ENCODE data around the gene CDC42BPG. TPM values are rescaled to one million over a fixed set of nuclear protein-coding genes. Genes with fewer than 3 reads are reported as not detected.

Gene CDC42BPG
- total RNA-seq (2021) (14.9 to 21.6 TPM (median 17.3 TPM) in 3 replicates), Bru-seq, nascent RNA (percentile 44 among the genes with signal in this experiment)
- long read RNA-seq, experiment 1, full-length matches to known transcripts: 1 of 21 reads
- long read RNA-seq, experiment 1, partial matches to known transcripts: 12 of 21 reads
- long read RNA-seq, experiment 1, other reads (novel, unspliced or antisense): 8 of 21 reads
- long read RNA-seq, experiment 2, partial matches to known transcripts: 10 of 28 reads
- long read RNA-seq, experiment 2, other reads (novel, unspliced or antisense): 18 of 28 reads
- long read RNA-seq, experiment 3: 0 reads

DNA sequence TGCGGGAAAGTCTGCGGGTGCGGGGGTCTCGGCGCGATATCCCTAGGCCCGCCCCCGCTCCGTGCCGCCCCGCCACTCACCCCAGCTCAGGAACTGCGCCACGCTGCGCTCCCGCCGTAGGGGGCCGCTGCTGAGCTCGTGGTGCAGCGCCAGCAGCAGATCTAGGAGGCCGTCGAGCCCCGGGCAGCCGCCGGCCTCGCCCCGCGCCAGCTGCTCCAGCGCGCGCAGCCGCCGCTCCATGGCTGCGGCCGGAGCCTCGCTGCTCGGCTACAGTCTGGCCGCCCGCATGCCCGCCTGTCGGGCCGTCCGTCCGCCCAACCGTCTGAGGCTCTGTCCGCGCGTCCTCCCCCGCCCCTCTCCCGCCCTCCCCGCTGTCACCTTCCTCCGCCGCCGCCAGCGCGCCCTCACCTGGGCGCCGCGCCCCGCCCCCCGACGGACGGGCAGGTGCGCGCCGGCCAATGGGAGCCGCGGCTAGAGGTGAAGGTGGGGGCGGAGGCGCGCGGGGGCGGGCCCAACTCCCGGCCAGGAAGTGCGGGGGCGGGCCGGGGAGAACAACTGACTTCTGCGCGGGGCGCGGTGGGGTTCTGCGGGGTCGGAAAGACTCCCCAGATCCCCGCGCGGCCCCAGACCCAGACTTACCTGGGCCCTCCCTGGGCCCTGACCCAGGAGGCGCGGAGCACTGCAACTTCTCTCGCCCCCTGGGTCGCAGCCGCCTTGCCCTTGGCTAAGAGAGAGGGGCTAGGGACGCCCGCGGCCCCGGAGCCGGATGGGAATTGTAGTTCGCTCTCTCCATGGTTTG is at the start of gene CDC42BPG:
CDC42BPG (minus strand) TSS at position 324 of the 799 bp plus-strand sequence; CDS start at position 240, 84 bp downstream.
- Mint-ChIP-seq H3K27me3 (ENCODE audit: low read depth) (no peaks in the 10 kb centered on the region), H3K9me3 (no peaks in the 10 kb centered on the region), H3K36me3 (peaks cover under 1% of the 10 kb centered on the region; the same call in 1 of the 2 replicates), H3K4me1 (peaks cover 40% of the 10 kb centered on the region), H3K4me3 (peak within 1 kb of the TSS; percentile 93), H3K27ac (peak within 1 kb of the TSS; percentile 91)
- CTCF ChIA-PET: interaction anchor here (0.5 to 12.5 kb wide), 13 partner anchors 20 to 695 kb away, joined by 3 to 372 read pairs (median 4); partner anchors contain the start of genes ARL2, BATF2, EHD1 and MAP4K2
- POLR2A ChIA-PET: interaction anchor here (0.5 to 1.3 kb wide), 2 partner anchors 13 to 290 kb away, joined by 3 read pairs; partner anchors contain the start of gene SYVN1
- peak; percentile 89 for DNase-seq (ENCODE audit: low spot score)
- peak; percentile 61 for ATAC-seq
- TF ChIP-seq ATF3 (CRISPR knock-in tag; conservative IDR thresholded peaks at IDR 0.05): no peak
- no peak for TF ChIP-seq PRRX2 (CRISPR knock-in tag; IDR thresholded peaks at IDR 0.05)
- TF ChIP-seq SOX15 (CRISPR knock-in tag; IDR thresholded peaks at IDR 0.05): no peak
- peak; percentile 42; the same call in 1 of the 2 replicates for TF ChIP-seq NFYB (CRISPR knock-in tag; conservative IDR thresholded peaks at IDR 0.05; ENCODE audit: low read depth)
- TF ChIP-seq, protein P1, sequence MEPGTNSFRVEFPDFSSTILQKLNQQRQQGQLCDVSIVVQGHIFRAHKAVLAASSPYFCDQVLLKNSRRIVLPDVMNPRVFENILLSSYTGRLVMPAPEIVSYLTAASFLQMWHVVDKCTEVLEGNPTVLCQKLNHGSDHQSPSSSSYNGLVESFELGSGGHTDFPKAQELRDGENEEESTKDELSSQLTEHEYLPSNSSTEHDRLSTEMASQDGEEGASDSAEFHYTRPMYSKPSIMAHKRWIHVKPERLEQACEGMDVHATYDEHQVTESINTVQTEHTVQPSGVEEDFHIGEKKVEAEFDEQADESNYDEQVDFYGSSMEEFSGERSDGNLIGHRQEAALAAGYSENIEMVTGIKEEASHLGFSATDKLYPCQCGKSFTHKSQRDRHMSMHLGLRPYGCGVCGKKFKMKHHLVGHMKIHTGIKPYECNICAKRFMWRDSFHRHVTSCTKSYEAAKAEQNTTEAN (CRISPR knock-in tag; IDR thresholded peaks at IDR 0.05): peak; percentile 45; the same call in 1 of the 2 replicates
- TF ChIP-seq, protein P2, sequence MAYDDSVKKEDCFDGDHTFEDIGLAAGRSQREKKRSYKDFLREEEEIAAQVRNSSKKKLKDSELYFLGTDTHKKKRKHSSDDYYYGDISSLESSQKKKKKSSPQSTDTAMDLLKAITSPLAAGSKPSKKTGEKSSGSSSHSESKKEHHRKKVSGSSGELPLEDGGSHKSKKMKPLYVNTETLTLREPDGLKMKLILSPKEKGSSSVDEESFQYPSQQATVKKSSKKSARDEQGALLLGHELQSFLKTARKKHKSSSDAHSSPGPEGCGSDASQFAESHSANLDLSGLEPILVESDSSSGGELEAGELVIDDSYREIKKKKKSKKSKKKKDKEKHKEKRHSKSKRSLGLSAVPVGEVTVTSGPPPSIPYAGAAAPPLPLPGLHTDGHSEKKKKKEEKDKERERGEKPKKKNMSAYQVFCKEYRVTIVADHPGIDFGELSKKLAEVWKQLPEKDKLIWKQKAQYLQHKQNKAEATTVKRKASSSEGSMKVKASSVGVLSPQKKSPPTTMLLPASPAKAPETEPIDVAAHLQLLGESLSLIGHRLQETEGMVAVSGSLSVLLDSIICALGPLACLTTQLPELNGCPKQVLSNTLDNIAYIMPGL (CRISPR knock-in tag; IDR thresholded peaks at IDR 0.05): peak; percentile 23; the same call in 1 of the 2 replicates
- TF ChIP-seq ZNF138 (CRISPR knock-in tag; conservative IDR thresholded peaks at IDR 0.05): no peak
- TF ChIP-seq, protein P3, sequence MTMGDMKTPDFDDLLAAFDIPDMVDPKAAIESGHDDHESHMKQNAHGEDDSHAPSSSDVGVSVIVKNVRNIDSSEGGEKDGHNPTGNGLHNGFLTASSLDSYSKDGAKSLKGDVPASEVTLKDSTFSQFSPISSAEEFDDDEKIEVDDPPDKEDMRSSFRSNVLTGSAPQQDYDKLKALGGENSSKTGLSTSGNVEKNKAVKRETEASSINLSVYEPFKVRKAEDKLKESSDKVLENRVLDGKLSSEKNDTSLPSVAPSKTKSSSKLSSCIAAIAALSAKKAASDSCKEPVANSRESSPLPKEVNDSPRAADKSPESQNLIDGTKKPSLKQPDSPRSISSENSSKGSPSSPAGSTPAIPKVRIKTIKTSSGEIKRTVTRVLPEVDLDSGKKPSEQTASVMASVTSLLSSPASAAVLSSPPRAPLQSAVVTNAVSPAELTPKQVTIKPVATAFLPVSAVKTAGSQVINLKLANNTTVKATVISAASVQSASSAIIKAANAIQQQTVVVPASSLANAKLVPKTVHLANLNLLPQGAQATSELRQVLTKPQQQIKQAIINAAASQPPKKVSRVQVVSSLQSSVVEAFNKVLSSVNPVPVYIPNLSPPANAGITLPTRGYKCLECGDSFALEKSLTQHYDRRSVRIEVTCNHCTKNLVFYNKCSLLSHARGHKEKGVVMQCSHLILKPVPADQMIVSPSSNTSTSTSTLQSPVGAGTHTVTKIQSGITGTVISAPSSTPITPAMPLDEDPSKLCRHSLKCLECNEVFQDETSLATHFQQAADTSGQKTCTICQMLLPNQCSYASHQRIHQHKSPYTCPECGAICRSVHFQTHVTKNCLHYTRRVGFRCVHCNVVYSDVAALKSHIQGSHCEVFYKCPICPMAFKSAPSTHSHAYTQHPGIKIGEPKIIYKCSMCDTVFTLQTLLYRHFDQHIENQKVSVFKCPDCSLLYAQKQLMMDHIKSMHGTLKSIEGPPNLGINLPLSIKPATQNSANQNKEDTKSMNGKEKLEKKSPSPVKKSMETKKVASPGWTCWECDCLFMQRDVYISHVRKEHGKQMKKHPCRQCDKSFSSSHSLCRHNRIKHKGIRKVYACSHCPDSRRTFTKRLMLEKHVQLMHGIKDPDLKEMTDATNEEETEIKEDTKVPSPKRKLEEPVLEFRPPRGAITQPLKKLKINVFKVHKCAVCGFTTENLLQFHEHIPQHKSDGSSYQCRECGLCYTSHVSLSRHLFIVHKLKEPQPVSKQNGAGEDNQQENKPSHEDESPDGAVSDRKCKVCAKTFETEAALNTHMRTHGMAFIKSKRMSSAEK (CRISPR knock-in tag; IDR thresholded peaks at IDR 0.05; ENCODE audit: borderline replicate concordance): no peak
- peak; percentile 27; the same call in 1 of the 2 replicates for TF ChIP-seq FOXK1 (CRISPR knock-in tag; IDR thresholded peaks at IDR 0.05)
- TF ChIP-seq NR2C2 (CRISPR knock-in tag; IDR thresholded peaks at IDR 0.05): no peak
- no peak for TF ChIP-seq TEAD1 (CRISPR knock-in tag; IDR thresholded peaks at IDR 0.05)
- no peak for TF ChIP-seq ESRRA (CRISPR knock-in tag; IDR thresholded peaks at IDR 0.05; ENCODE audit: borderline replicate concordance)
- TF ChIP-seq, protein P4, sequence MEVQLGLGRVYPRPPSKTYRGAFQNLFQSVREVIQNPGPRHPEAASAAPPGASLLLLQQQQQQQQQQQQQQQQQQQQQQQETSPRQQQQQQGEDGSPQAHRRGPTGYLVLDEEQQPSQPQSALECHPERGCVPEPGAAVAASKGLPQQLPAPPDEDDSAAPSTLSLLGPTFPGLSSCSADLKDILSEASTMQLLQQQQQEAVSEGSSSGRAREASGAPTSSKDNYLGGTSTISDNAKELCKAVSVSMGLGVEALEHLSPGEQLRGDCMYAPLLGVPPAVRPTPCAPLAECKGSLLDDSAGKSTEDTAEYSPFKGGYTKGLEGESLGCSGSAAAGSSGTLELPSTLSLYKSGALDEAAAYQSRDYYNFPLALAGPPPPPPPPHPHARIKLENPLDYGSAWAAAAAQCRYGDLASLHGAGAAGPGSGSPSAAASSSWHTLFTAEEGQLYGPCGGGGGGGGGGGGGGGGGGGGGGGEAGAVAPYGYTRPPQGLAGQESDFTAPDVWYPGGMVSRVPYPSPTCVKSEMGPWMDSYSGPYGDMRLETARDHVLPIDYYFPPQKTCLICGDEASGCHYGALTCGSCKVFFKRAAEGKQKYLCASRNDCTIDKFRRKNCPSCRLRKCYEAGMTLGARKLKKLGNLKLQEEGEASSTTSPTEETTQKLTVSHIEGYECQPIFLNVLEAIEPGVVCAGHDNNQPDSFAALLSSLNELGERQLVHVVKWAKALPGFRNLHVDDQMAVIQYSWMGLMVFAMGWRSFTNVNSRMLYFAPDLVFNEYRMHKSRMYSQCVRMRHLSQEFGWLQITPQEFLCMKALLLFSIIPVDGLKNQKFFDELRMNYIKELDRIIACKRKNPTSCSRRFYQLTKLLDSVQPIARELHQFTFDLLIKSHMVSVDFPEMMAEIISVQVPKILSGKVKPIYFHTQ (CRISPR knock-in tag; IDR thresholded peaks at IDR 0.05): no peak
- no peak for TF ChIP-seq JAZF1 (CRISPR knock-in tag; IDR thresholded peaks at IDR 0.05)
- TF ChIP-seq ZNF396 (CRISPR knock-in tag; IDR thresholded peaks at IDR 0.05; ENCODE audit: borderline replicate concordance): no peak
- peak; percentile 53; the same call in 1 of the 2 replicates for TF ChIP-seq E2F5 (CRISPR knock-in tag; IDR thresholded peaks at IDR 0.05)
- TF ChIP-seq MXD4 (CRISPR knock-in tag; IDR thresholded peaks at IDR 0.05; ENCODE audit: borderline replicate concordance): no peak
- TF ChIP-seq ZNF423 (CRISPR knock-in tag; IDR thresholded peaks at IDR 0.05): 0 out of 2 replicates have a peak, but pooled peaks have one; percentile 40
- TF ChIP-seq, protein P5, sequence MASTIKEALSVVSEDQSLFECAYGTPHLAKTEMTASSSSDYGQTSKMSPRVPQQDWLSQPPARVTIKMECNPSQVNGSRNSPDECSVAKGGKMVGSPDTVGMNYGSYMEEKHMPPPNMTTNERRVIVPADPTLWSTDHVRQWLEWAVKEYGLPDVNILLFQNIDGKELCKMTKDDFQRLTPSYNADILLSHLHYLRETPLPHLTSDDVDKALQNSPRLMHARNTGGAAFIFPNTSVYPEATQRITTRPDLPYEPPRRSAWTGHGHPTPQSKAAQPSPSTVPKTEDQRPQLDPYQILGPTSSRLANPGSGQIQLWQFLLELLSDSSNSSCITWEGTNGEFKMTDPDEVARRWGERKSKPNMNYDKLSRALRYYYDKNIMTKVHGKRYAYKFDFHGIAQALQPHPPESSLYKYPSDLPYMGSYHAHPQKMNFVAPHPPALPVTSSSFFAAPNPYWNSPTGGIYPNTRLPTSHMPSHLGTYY (CRISPR knock-in tag; IDR thresholded peaks at IDR 0.05): no peak
- no peak for TF ChIP-seq ZNF121 (CRISPR knock-in tag; IDR thresholded peaks at IDR 0.05)
- TF ChIP-seq, protein P6, sequence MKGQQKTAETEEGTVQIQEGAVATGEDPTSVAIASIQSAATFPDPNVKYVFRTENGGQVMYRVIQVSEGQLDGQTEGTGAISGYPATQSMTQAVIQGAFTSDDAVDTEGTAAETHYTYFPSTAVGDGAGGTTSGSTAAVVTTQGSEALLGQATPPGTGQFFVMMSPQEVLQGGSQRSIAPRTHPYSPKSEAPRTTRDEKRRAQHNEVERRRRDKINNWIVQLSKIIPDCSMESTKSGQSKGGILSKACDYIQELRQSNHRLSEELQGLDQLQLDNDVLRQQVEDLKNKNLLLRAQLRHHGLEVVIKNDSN (CRISPR knock-in tag; IDR thresholded peaks at IDR 0.05): no peak
- TF ChIP-seq GRHL2 (CRISPR knock-in tag; IDR thresholded peaks at IDR 0.05; ENCODE audit: insufficient replicate concordance, severe bottlenecking): no peak
